HL-60/S4 treated with phorbol 12-myristate 13-acetate at 8.2 ng/mL for 4 days and 3 days (cell line): ENCODE measurements around the gene TBC1D28.
"Not testable (repeated sequence)": the region's sequence is repeated elsewhere in the genome, so short reads cannot be mapped to it uniquely, and the experiment has no call there.

Experiments
- in situ Hi-C: fragments of 300-500 bp; cut with MboI; formaldehyde crosslinking; loops from 2 replicates; pipeline ENCODE4 v1.15.0; 2022; ENCODE audit warnings: low sequenced_read_pairs

Gene TBC1D28

GRCh38 chr17:18644291-18644690 is at the start of gene TBC1D28:
TBC1D28 (minus strand) TSS chr17:18644391; CDS start chr17:18641352, 3,039 bp downstream.
- in situ Hi-C loops: not testable (repeated sequence)

DNA sequence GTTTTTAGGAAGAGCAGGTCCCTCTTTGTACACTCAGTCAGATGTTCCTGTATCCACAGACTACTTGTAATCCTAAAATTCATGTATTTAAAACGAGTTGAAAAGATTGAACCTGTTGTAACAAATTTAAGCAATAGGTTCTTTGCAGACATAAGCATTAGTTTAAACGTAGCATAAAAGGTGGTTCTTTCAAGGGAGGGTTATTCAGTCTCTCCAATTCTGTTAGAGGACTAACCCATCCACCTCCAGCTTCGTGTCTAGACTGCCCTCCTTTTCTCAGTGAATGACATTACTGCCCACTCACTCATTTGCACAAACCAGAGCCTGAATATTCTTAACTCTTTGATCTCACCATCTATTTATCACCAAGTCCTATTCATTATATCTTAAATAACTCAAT is 38.5 kb upstream of the TBC1D28 start:
- in situ Hi-C loops: not testable (repeated sequence)

DNA sequence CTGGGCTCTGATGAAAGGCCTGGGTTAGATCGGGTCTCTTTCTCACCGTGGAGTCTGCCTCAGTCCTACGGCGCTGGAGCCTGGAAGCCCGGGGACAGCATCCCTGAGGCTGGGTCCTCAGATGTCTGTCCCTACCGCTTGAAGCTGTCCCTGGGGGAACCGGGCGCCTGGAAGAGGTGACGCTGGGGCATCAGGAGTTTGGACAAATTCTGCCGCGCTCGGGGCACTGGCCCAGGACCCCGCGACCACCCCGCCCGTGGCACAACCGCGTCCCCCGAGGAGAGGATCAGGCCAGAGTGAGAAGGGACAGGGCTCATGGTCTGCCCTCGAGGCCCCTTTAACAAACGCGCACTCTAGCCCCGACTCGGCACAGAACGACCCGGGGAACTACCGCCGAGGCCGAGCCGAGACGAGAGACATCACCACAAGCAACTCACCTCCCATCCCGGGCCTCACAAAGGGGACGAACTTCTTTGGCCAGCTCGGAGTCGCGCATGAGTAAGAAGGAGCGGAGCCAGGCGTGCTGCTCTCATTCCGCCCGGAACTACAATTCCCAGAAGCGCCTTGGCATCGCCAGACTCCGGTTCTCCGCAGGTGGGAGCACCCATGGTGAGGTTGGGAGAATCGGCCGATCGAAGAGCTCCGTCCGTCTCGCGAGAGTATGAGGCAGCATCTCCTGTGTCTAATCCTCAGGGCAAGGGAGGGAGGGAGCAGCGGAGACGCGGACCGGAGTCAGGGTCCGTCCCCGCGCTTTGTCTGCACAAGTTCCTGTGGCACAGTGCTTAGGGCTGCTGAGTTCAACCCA is 37.8 kb upstream of the TBC1D28 start, which contains the start of gene FOXO3B:
FOXO3B (minus strand) TSS at position 548 of the 805 bp plus-strand sequence. CDS start 663 bp downstream, outside the sequence.
- in situ Hi-C loops: not testable (repeated sequence)

DNA sequence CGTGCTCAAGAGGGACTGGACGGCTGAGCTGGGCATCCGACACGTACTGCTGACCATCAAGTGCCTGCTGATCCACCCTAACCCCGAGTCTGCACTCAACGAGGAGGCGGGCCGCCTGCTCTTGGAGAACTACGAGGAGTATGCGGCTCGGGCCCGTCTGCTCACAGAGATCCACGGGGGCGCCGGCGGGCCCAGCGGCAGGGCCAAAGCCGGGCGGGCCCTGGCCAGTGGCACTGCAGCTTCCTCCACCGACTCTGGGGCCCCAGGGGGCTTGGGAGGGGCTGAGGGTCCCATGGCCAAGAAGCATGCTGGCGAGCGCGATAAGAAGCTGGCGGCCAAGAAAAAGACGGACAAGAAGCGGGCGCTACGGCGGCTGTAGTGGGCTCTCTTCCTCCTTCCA is 33.2 kb upstream of the TBC1D28 start:
- in situ Hi-C loops: not testable (repeated sequence)

DNA sequence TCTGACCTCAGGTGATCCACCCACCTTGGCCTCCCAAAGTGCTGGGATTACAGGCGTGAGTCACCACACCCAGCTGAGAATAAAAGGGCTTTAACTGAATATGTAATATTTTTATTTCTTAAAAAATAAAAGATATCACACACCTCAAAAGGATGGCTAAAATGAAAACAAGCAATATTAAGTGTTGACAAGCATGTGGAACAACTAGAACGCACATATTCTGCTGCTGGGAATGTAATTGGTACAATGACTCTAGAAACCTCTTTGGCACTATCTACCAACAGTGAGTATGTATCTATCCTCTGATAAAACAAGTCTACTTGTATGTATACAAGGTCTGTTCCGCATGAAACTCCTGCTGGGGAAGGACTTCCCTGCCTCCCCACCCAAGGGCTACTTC is 32.7 kb upstream of the TBC1D28 start:
- in situ Hi-C loops: not testable (repeated sequence)

DNA sequence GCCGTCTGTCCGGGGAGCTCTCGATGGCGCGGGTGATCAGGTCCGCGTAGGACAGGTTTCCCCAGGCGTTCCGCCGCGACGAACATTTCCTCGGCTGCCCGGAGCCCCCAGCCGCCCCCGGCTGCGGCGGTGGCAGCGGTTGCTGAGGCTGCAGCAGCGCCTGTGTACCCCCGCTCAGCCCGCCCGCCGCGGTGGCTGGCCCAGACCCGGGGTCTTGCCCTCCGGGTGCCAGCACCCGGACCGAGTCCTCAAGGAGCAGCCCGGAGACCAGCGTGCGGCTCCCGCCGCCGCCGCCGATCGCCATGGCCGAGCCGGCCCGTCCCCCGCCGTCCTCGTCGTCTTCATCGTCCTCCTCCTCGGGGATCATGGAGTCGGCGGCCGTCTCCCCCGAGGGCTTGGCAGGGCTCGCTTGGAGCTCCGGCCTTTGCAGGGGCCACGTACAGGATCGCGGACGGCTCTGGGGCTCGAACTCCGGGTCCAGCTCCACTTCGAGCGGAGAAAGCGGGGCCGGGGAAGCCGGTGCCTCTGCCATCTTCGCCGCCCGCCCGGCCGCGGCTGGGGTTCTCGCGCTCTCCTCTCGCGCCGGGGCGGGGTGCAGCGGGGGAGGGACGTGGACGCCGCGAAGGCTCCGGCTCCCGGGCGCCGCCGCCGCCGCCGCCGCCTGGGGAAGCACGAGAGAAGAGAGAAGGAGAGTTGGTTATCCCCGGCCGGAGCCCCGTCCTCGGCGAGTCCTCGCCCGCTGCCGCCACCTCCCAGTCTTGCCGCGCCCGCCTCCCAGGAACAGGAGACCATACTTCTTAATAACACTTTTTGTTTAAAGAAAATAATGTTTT is 28.4 kb upstream of the TBC1D28 start:
- in situ Hi-C loops: not testable (repeated sequence)

DNA sequence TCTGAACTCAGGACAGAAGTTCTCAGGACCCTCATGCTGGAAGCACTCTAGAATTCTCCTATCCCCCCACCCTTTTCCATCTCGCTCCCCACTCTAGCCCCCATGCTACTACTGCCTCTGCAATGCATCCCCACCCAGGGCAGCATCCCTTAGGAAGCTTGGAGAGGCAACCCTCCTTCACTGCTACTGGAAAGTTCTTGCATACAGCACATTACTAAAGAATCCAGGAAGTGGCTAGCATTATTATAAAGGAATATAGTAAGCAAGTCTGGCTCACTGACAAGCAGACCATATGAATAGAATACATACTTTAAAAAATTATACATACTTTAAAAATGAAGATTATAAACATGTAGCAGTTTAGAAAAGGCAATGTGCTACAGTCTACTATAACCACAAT is 24.4 kb upstream of the TBC1D28 start:
- in situ Hi-C loops: not testable (repeated sequence)

GRCh38 chr17:18667535-18667934 is 23.3 kb upstream of the TBC1D28 start:
- in situ Hi-C loops: not testable (repeated sequence)

- in situ Hi-C loops: not testable (repeated sequence)
These were observed 22.1 kb upstream of the TBC1D28 start for GRCh38 chr17:18666326-18666725.

GRCh38 chr17:18661924-18662624 is 17.9 kb upstream of the TBC1D28 start:
- in situ Hi-C loops: not testable (repeated sequence)

- in situ Hi-C loops: not testable (repeated sequence)
These were observed 5.9 kb upstream of the TBC1D28 start for GRCh38 chr17:18650094-18650493.

DNA sequence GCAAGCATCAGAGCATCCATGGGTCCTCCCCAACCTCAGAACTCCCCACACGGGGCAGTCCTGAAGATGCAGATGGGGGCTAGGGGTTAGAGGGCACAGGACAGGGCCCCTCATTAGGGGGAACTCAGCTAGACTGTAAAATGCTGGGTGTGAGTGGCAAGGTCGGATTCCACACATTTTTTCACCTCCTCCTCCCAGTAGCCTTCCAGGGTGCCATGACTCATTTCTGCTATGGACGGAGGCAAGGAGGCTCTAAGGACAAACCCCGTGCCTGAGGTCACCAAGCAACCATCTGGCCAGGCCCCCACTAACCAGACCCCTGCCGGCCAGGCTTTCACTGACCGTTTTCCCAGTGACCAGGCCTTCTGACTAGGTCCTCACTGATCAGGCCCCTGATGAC is 1.1 kb downstream of the TBC1D28 start:
- in situ Hi-C loops: not testable (repeated sequence)

- in situ Hi-C loops: not testable (repeated sequence)
These were observed 5.8 kb downstream of the TBC1D28 start for GRCh38 chr17:18638357-18638756.

GRCh38 chr17:18636237-18636636 is 8.0 kb downstream of the TBC1D28 start:
- in situ Hi-C loops: not testable (repeated sequence)

DNA sequence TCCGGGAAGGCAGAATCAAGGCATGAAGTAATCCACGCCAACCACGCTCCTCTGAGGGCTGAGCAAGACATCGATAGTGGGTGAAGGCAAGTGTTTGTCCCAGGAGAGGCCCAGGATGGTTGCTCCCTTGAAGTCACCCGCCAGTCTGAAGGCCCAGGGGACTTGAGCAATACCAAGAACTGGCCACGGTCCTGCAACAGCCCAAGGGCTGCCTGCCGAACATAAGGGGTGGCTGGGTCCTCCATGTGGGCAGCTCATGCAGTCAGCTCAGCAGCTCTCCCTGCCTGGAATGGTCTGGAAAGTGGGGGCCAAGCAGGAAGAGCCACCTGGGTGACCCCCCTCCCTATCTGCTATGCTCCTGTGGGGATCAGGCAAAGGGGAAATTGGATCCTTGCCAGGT is 8.4 kb downstream of the TBC1D28 start:
- in situ Hi-C loops: not testable (repeated sequence)

- in situ Hi-C loops: not testable (repeated sequence)
These were observed 9.5 kb downstream of the TBC1D28 start for GRCh38 chr17:18634550-18635263.

- in situ Hi-C loops: no loop called here
These were observed 17.9 kb downstream of the TBC1D28 start for GRCh38 chr17:18626152-18626870.

- in situ Hi-C loops: not testable (repeated sequence)
These were observed 18.6 kb downstream of the TBC1D28 start for GRCh38 chr17:18625509-18626104.

DNA sequence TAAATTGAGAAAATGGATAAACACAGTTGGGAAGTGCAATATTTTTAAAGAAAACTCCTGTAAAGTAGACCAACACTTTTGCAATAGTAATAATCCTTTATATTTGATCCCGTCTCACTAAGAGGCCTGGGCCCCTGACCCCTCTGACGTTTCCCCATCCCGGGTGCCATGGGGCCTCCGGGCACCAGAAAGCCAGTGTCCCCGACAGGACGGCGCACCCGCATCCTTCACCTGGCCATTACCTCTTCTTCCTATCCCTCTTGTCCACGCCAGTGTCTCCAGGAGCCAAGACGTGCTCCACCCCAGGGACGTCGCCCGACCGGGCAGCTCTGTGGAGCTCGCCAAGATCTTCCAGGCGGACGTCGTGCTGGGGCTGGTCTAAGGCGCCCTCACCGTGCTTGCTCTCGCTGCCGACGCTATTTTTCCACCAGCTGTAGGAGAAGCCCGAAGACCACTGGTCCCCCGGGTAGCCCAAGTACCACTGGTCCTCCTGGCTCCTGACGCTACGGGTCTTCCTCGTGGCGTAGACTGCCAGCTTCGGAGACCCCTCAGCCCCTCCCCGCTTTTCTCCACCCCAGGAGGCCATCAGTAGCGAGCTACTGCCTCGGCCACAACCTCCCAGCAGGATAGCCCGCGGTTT is 19.2 kb downstream of the TBC1D28 start:
- in situ Hi-C loops: not testable (repeated sequence)
